Keratinocyte (primary cell): ENCODE data around the gene MED8. TPM values are rescaled to one million over a fixed set of nuclear protein-coding genes. Genes with fewer than 3 reads are reported as not detected.

Source experiments
- DNase-seq: peaks from one replicate; pipeline ENCODE4 v3.0.0-alpha.2; 2011; ENCODE audit warnings: low read depth, missing footprints, low spot score
- FAIRE-seq: peaks from 2 replicates; lab custom pipeline; 2011; peaks lifted over from hg19 to GRCh38; lab: Jason Lieb, UNC
- H2AFZ ChIP-seq: 2 replicates; pipeline ENCODE4 v1.6.0; 2012; ENCODE audit warnings: low read length, control low read depth, inconsistent platforms; ENCODE audit not compliant: control insufficient read depth
- H3K27ac ChIP-seq: 2 replicates; pipeline ENCODE4 v1.5.1; 2011; ENCODE audit warnings: low read length; ENCODE audit not compliant: control insufficient read depth, insufficient read depth
- H3K27me3 ChIP-seq: 3 replicates; pipeline ENCODE4 v1.6.0; 2011; ENCODE audit warnings: low read length; ENCODE audit not compliant: control insufficient read depth, insufficient read depth; ENCODE audit errors: extremely low read depth
- H3K36me3 ChIP-seq, 2 experiments: 2 replicates in 1 of 2; 3 replicates in 1 of 2; pipeline ENCODE4 v1.5.1; 2011; ENCODE audit warnings: low read length in 2 of 2, mild to moderate bottlenecking in 1 of 2; ENCODE audit not compliant: control insufficient read depth in 2 of 2, insufficient read depth in 2 of 2; ENCODE audit errors: extremely low read depth in 1 of 2
- H3K4me1 ChIP-seq: 3 replicates; pipeline ENCODE4 v1.5.1; 2011; ENCODE audit warnings: low read length; ENCODE audit not compliant: control insufficient read depth, insufficient read depth; ENCODE audit errors: extremely low read depth
- H3K4me2 ChIP-seq: 3 replicates; pipeline ENCODE4 v1.6.0; 2011; ENCODE audit warnings: low read depth, low read length; ENCODE audit not compliant: control insufficient read depth, insufficient read depth; ENCODE audit errors: extremely low read depth
- H3K4me3 ChIP-seq, 3 experiments: fragments of 200-600 bp in 1 of 3; sonication (generic) in 1 of 3; 2 replicates in 2 of 3; 3 replicates in 1 of 3; pipeline ENCODE4 v1.5.1; 2011 to 2016; ENCODE audit warnings: low read length in 3 of 3, mild to moderate bottlenecking in 3 of 3, control low read depth in 2 of 3, inconsistent platforms in 1 of 3, low read depth in 1 of 3, mixed read lengths in 1 of 3, mixed run types in 1 of 3, moderate library complexity in 1 of 3; ENCODE audit not compliant: control insufficient read depth in 2 of 3, insufficient read depth in 2 of 3; ENCODE audit errors: extremely low read depth in 1 of 3
- H3K79me2 ChIP-seq: 2 replicates; pipeline ENCODE4 v1.6.0; 2012; ENCODE audit warnings: low read length; ENCODE audit not compliant: control insufficient read depth, insufficient read depth
- H3K9ac ChIP-seq: 3 replicates; pipeline ENCODE4 v1.6.0; 2011; ENCODE audit warnings: low read length; ENCODE audit not compliant: control insufficient read depth, insufficient read depth; ENCODE audit errors: extremely low read depth
- H3K9me1 ChIP-seq: 3 replicates; pipeline ENCODE4 v1.6.0; 2011; ENCODE audit warnings: low read length; ENCODE audit not compliant: control insufficient read depth, insufficient read depth; ENCODE audit errors: extremely low read depth
- H3K9me3 ChIP-seq: 2 replicates; pipeline ENCODE4 v1.5.1; 2012; ENCODE audit warnings: low read depth, low read length; ENCODE audit not compliant: control insufficient read depth
- H4K20me1 ChIP-seq: 3 replicates; pipeline ENCODE4 v1.6.0; 2011; ENCODE audit warnings: low read length; ENCODE audit not compliant: control insufficient read depth, insufficient read depth; ENCODE audit errors: extremely low read depth
- EZH2 ChIP-seq: IDR thresholded peaks from one replicate; pipeline ENCODE4 v1.6.1; 2012; ENCODE audit warnings: inconsistent platforms, mild to moderate bottlenecking, low read length, moderate library complexity
- dilution Hi-C: fragments of 300-500 bp; cut with MboI; formaldehyde crosslinking; loops from one replicate; pipeline ENCODE4 v1.7.0; 2020; ENCODE audit warnings: low sequenced_read_pairs; ENCODE audit not compliant: extremely low pct_ligation_motif_present
- polyA plus RNA-seq, 5 experiments: library from polyadenylated mRNA; depleted of rRNA in 3 of 5; stranded (reverse) in 3 of 5; stranded (forward) in 1 of 5; unstranded in 1 of 5; fragments of >200 nt; gene quantifications; 1 replicate in 1 of 5; 2 replicates in 3 of 5; 3 replicates in 1 of 5; pipeline versions ENCODE4 v1.2.1 to v1.2.3, GENCODE V29; 2011 to 2012; ENCODE audit warnings: missing spikeins in 2 of 5, low read depth in 1 of 5, low replicate concordance in 1 of 5
- TF ChIP-seq, protein P1 (sequence below), 3 experiments: IDR thresholded peaks in 1 of 3; conservative IDR thresholded peaks in 1 of 3; optimal IDR thresholded peaks in 1 of 3; 2 replicates in 2 of 3; 3 replicates in 1 of 3; pipeline versions ENCODE3 to v1.5.1; 2011; ENCODE audit warnings: low read length in 3 of 3, mild to moderate bottlenecking in 3 of 3, moderate library complexity in 2 of 3, control low read depth in 1 of 3, inconsistent platforms in 1 of 3; ENCODE audit not compliant: insufficient read depth in 2 of 3; ENCODE audit errors: extremely low read depth in 1 of 3

MED8 gene
- polyA plus RNA-seq, 1 donor (not counting 4 experiments of a cell fraction or from before 2014, with no cell fraction given): 14.3 TPM

DNA sequence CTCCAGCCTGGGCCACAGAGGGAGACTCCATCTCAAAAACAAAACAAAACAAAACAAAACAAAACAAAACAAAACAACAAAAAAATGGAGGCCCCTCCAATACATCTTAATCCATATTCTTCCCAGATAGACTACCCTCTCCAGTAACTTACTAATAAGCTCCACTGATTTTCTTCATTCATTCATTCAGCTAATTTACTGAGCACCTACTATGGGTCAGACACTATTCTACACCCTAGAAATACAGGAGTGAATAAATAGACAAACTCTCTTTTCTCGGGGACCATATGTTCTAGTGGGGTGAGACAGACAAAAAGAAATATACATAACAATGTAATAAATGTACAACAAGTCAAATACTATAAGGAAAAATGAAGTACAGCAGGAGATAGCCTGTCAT, 38.6 kb downstream of the MED8 start:
- dilution Hi-C loops: no loop called here
- Histone ChIP-seq H3K9me3 (no peaks in the 10 kb centered on the region), H3K79me2 (no peaks in the 10 kb centered on the region), H3K4me1 (peaks cover 16% of the 10 kb centered on the region), H2AFZ (no peak overlapping the region), H3K4me2 (no peak overlapping the region), H3K4me3 (no peak overlapping the region), H3K9me1 (no peaks in the 10 kb centered on the region), H4K20me1 (no peaks in the 10 kb centered on the region), H3K36me3 (no peaks in the 10 kb centered on the region), H3K9ac (no peak overlapping the region), H3K27ac (no peak overlapping the region), H3K27me3 (no peaks in the 10 kb centered on the region)
- TF ChIP-seq EZH2: no peak
- TF ChIP-seq, protein P1, sequence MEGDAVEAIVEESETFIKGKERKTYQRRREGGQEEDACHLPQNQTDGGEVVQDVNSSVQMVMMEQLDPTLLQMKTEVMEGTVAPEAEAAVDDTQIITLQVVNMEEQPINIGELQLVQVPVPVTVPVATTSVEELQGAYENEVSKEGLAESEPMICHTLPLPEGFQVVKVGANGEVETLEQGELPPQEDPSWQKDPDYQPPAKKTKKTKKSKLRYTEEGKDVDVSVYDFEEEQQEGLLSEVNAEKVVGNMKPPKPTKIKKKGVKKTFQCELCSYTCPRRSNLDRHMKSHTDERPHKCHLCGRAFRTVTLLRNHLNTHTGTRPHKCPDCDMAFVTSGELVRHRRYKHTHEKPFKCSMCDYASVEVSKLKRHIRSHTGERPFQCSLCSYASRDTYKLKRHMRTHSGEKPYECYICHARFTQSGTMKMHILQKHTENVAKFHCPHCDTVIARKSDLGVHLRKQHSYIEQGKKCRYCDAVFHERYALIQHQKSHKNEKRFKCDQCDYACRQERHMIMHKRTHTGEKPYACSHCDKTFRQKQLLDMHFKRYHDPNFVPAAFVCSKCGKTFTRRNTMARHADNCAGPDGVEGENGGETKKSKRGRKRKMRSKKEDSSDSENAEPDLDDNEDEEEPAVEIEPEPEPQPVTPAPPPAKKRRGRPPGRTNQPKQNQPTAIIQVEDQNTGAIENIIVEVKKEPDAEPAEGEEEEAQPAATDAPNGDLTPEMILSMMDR (optimal IDR thresholded peaks at IDR 0.05 in 1 of 3, IDR thresholded peaks at IDR 0.05 in 1 of 3, conservative IDR thresholded peaks at IDR 0.05 in 1 of 3; ENCODE audit: extremely low read depth in 1 of 3, insufficient read depth in 2 of 3, low read length in 3 of 3): no peak
- DNase-seq (no peak), FAIRE-seq (no peak)

DNA sequence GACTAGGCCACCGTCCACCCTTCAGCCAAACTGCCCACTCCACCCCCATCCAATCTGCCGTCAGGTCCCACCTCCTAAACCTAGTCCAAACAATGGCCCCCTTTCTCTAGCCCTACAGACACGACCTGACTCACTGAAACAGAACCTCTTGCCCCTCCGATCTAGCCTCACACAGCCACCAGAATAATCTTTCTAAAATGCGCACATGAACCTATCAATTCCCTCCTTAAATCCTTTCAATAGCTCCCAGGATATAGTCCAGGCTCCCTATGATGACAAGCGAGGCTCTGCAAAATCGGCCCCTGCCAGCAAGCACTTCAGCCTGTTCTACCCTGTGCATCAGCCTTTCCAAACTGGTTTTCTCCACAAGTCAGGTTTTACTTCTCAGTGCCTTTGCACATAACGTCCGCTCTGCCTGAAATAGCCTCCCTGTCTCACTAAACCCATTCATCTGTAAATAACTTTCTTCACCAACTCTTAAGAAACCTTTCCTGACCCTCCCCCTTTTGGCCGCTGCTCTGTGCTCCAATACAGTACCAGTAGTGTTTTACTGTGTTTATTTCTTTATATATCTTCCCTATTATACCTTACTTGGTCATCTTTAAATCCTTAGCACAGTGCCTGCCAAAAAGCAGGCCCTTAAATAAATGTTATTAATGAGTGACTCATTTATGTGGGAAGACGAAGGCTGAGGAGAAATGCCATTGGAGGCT, 39.9 kb downstream of the MED8 start:
- peak overlapping the region; percentile 93 for H2AFZ ChIP-seq
- H3K4me2 ChIP-seq: peak overlapping the region; percentile 90
- H4K20me1 ChIP-seq: no peaks in the 10 kb centered on the region
- TF ChIP-seq EZH2: no peak
- TF ChIP-seq, protein P1 (optimal IDR thresholded peaks at IDR 0.05 in 1 of 3, IDR thresholded peaks at IDR 0.05 in 1 of 3, conservative IDR thresholded peaks at IDR 0.05 in 1 of 3; ENCODE audit: extremely low read depth in 1 of 3, insufficient read depth in 2 of 3, low read length in 3 of 3): no peak
- dilution Hi-C loops: no loop called here
- no peaks in the 10 kb centered on the region for H3K9me3 ChIP-seq
- peaks cover 16% of the 10 kb centered on the region for H3K4me1 ChIP-seq
- no peaks in the 10 kb centered on the region for H3K27me3 ChIP-seq
- FAIRE-seq: peak; percentile 41
- H3K36me3 ChIP-seq: no peaks in the 10 kb centered on the region
- H3K9ac ChIP-seq: peak overlapping the region; percentile 87
- peak overlapping the region in 2 of 3 experiments; percentile 70 to 80 for H3K4me3 ChIP-seq
- no peak for DNase-seq
- peak overlapping the region; percentile 90 for H3K27ac ChIP-seq
- no peaks in the 10 kb centered on the region for H3K9me1 ChIP-seq
- H3K79me2 ChIP-seq: no peaks in the 10 kb centered on the region
